Ovary (tissue), 9 donors: ENCODE measurements around the gene SPDYE3. TPM values are rescaled to one million over a fixed set of nuclear protein-coding genes. Genes with fewer than 3 reads are reported as not detected.
"Not testable (repeated sequence)": the region's sequence is repeated elsewhere in the genome, so short reads cannot be mapped to it uniquely, and the experiment has no call there.

Experiments used
- DNase-seq, 5 donors: peaks; one replicate each; pipeline ENCODE4 v3.0.0-alpha.2; 2019 to 2020
- H3K27ac ChIP-seq, 2 donors: fragments of 200-600 bp; one replicate each; pipeline versions ENCODE4 v1.5.1 to v1.8.0; 2019 to 2022
- H3K27me3 ChIP-seq: fragments of 200-600 bp; one replicate; pipeline ENCODE4 v1.8.0; 2022
- H3K36me3 ChIP-seq: fragments of 200-600 bp; sonication (generic); one replicate; pipeline ENCODE4 v1.5.1; 2019
- H3K4me1 ChIP-seq: one replicate; pipeline ENCODE4 v1.8.1; 2013; ENCODE audit warnings: mild to moderate bottlenecking, moderate library complexity; ENCODE audit not compliant: insufficient read depth
- H3K4me3 ChIP-seq: fragments of 200-600 bp; sonication (generic); one replicate; pipeline ENCODE4 v1.5.1; 2017
- H3K9me3 ChIP-seq, 2 donors: fragments of 200-600 bp in 1 of 2; sonication (generic) in 1 of 2; one replicate each; pipeline versions ENCODE4 v1.5.1 to v1.8.1; 2013 to 2019; ENCODE audit warnings: mild to moderate bottlenecking in 1 of 2, moderate library complexity in 1 of 2
- EP300 ChIP-seq: sonication (generic); formaldehyde crosslinking; IDR thresholded peaks from one replicate; pipeline ENCODE4 v1.6.1; 2017; ENCODE audit warnings: antibody characterized with exemption
- POLR2A ChIP-seq: fragments of 450-650 bp; IDR thresholded peaks from one replicate; pipeline ENCODE4 v1.6.1; 2017; ENCODE audit warnings: antibody characterized with exemption, mild to moderate bottlenecking, moderate library complexity
- WGBS, 3 donors: extraction: QIAGEN DNeasy Blood & Tissue Kit in 1 of 3; methylation state at CpG; one replicate each; pipeline versions ENCODE4 v1.1.5 to v1.1.7; 2013 to 2017; 5-methylcytosine and 5-hydroxymethylcytosine counted together
- intact Hi-C, 4 donors: fragments of 100-400 bp; cut with DNase I; formaldehyde crosslinking; loops; one replicate each; pipeline versions ENCODE4 v1.11.0 to v1.15.1; 2022 to 2023
- polyA plus RNA-seq, 2 donors: library from polyadenylated mRNA; stranded (reverse); fragments of 200-250 nt in 1 of 2; fragments of 350-450 nt in 1 of 2; fragmentation: Illumina TruSeq in 1 of 2; extraction: RNeasy Lipid Tissue Mini Kit (QIAGEN cat#74804) in 1 of 2; gene quantifications; one replicate each; pipeline ENCODE4 v1.2.3, GENCODE V29; 2013 to 2014
- total RNA-seq, 7 donors: library from RNA; depleted of rRNA in 2 of 7; stranded (reverse); fragments of >200 nt in 2 of 7; fragmentation: NEBNext Ultra II Directional in 3 of 7; extraction: Animal tissue kit (Norgen Biotek cat#: 25700) in 3 of 7; gene quantifications; one replicate each; pipeline versions ENCODE4 v1.1.0 to v1.2.4, GENCODE V29; 2016 to 2023
- TF ChIP-seq, protein P1 (sequence below), 3 donors: fragments of 450-650 bp in 2 of 3; fragments of 200-600 bp in 1 of 3; IDR thresholded peaks; one replicate each; pipeline versions ENCODE4 v1.5.1 to v1.8.0; 2016 to 2022; ENCODE audit warnings: antibody characterized with exemption in 3 of 3, mild to moderate bottlenecking in 1 of 3
- donor health status: DM: no; HTN: no; CAD: no; lungs with moderate emphysema.
- donor health status: DM: no; HTN: no; CAD: no.
- donor health status: Bipolar disorder and iron deficiency.
- donor health status: DM: yes; HTN: yes; CAD: no.
- donor health status: DM: no; HTN: no; CAD: no.
- donor health status: DM: yes; HTN: yes; CAD: no.

Gene SPDYE3
- total and polyA plus RNA-seq, 9 donors = 0.12 TPM; not detected in 8

DNA sequence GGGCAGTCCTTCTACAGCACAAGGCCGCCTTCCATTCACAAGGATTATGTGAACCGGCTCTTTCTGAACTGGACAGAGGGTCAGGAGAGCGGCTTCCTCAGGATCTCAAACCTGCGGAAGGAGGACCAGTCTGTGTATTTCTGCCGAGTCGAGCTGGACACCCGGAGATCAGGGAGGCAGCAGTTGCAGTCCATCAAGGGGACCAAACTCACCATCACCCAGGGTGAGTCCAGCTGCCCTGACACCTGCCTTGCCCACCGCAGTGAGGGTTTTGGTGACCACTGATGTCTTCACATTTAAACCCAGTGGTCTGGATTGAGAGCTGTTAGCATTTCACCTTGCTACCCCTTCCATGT is 51.3 kb downstream of the SPDYE3 start:
- Histone ChIP-seq H3K4me1 (no peaks in the 10 kb centered on the region), H3K27ac (no peak overlapping the region), H3K27me3 (no peaks in the 10 kb centered on the region), H3K4me3 (no peak overlapping the region), H3K36me3 (no peaks in the 10 kb centered on the region), H3K9me3 (no peaks in the 10 kb centered on the region)
- intact Hi-C loops = loop anchor here in 2 of 4 donors (10.0 kb wide), 2 partner anchors 46 to 1054 kb away; no protein-coding TSS in a partner anchor
- 89 to 94% (median 92%) methylated on average over 8 of the region's 8 CpGs for WGBS, 3 donors
- TF ChIP-seq, protein P1, sequence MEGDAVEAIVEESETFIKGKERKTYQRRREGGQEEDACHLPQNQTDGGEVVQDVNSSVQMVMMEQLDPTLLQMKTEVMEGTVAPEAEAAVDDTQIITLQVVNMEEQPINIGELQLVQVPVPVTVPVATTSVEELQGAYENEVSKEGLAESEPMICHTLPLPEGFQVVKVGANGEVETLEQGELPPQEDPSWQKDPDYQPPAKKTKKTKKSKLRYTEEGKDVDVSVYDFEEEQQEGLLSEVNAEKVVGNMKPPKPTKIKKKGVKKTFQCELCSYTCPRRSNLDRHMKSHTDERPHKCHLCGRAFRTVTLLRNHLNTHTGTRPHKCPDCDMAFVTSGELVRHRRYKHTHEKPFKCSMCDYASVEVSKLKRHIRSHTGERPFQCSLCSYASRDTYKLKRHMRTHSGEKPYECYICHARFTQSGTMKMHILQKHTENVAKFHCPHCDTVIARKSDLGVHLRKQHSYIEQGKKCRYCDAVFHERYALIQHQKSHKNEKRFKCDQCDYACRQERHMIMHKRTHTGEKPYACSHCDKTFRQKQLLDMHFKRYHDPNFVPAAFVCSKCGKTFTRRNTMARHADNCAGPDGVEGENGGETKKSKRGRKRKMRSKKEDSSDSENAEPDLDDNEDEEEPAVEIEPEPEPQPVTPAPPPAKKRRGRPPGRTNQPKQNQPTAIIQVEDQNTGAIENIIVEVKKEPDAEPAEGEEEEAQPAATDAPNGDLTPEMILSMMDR (IDR thresholded peaks at IDR 0.05) = no peak
- TF ChIP-seq POLR2A (no peak), EP300 (no peak)
- no peak for DNase-seq

DNA sequence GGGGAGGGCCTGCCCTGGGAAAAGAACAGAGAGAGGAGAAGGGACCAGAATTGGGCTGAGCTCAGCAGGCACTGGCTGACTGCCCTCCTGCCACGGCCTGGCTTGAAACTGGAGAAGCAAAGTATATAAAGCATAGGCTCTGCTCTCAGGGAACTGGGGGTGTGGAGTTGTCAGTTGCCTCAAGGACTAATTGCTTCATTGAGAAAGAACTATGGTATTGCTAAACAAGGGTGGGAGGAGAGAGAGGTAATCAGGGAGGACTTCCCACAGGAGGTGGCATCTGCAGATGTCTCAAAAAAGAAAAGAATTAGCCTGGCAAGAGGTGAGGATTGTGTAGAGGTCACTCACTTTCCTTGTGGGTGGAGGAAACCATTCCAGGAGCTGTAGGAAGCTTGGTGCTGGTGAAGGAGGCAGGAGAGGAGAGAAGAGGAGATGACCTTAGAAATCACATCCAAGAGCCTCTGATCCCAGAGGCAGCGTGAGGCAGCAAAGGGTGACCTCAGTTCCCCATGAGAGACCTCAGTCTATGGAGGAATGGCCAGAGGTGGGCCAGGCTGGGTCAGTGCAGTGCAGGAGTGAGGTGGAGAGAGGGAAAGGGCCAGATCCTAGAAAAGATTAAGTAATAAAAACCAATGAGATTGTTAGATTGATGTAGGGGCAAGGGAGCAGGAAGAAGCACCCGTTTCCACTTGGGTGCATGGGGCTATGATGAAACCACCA is 52.8 kb downstream of the SPDYE3 start:
- no peak overlapping the region for H3K4me3 ChIP-seq
- H3K27me3 ChIP-seq = no peaks in the 10 kb centered on the region
- no peaks in the 10 kb centered on the region for H3K4me1 ChIP-seq
- H3K36me3 ChIP-seq = no peaks in the 10 kb centered on the region
- no peak overlapping the region for H3K27ac ChIP-seq
- TF ChIP-seq POLR2A (no peak), EP300 (no peak)
- TF ChIP-seq, protein P1 (IDR thresholded peaks at IDR 0.05) = no peak
- 88 to 89% (median 89%) methylated on average over 3 of the region's 3 CpGs for WGBS, 3 donors
- intact Hi-C loops = no loop called here
- H3K9me3 ChIP-seq = no peaks in the 10 kb centered on the region
- no peak for DNase-seq

DNA sequence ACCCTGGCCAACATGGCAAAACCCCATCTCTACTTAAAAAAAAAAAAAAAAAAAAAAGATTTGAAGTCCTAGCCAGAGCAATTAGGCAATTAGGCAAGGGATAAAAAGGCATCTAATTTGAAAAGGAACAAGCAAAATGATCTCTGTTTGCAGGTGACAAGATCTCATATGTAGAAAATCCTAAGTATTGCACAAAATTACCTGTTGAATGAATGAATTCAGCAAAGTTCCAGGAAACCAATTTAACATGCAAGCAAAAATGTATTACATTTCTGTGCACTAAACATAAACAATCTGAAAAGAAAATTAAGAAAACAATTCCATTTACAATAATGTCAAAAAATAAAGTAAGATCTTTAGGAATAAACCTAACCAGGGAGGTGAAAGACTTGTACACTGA is 55.6 kb downstream of the SPDYE3 start:
- Histone ChIP-seq H3K27ac (no peak overlapping the region), H3K9me3 (no peaks in the 10 kb centered on the region), H3K36me3 (no peaks in the 10 kb centered on the region), H3K4me1 (no peaks in the 10 kb centered on the region), H3K4me3 (no peak overlapping the region), H3K27me3 (no peaks in the 10 kb centered on the region)
- no peak for DNase-seq
- intact Hi-C loops = no loop called here
- TF ChIP-seq POLR2A (no peak), EP300 (no peak)
- TF ChIP-seq, protein P1 (IDR thresholded peaks at IDR 0.05) = no peak

DNA sequence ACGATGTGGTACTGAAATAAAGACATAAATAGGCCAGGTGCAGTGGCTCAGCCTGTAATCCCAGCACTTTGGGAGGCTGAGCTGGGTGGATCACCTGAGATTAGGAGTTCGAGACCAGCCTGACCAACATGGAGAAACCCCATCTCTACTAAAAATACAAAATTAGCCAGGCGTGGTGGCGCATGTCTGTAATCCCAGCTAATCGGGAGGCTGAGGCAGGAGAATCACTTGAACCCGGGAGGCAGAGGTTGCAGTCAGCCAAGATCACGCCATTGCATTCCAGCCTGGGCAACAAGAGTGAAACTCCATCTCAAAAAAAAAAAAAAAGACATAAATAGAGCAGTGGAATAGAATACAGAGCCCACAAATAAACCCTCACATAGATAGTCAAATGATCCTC is 56.3 kb downstream of the SPDYE3 start:
- H3K36me3 ChIP-seq, H3K4me1 ChIP-seq, H3K9me3 ChIP-seq, H3K4me3 ChIP-seq, intact Hi-C loops, H3K27ac ChIP-seq, H3K27me3 ChIP-seq, DNase-seq: not testable (repeated sequence)
- WGBS, 3 donors = 96 to 97% (median 97%) methylated on average over 7 of the region's 7 CpGs

DNA sequence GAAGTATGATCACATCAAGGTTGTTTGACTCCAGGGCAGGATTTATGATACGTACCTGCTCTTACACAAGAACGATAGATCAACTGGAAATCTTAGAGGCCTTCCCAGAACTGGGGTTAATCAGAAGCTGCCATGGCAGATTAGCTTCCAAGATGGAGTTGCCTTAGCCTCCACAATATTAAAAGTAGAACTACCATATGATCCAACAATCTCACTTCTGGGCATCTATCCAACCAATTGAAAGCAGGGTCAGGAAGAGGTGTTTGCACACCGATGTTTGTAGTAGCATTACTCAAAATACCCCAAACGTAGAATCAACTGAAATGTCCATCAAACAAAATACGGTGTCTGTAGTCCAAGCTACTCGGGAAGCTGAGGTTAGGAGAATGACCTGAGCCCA is 57.0 kb downstream of the SPDYE3 start:
- no peaks in the 10 kb centered on the region for H3K4me1 ChIP-seq
- no peak for DNase-seq
- H3K27ac ChIP-seq = no peak overlapping the region
- no peaks in the 10 kb centered on the region for H3K9me3 ChIP-seq
- no peaks in the 10 kb centered on the region for H3K36me3 ChIP-seq
- intact Hi-C loops = no loop called here
- 80 to 89% (median 83%) methylated on average over 6 of the region's 6 CpGs for WGBS, 3 donors
- no peaks in the 10 kb centered on the region for H3K27me3 ChIP-seq
- H3K4me3 ChIP-seq = no peak overlapping the region
- no peak for TF ChIP-seq POLR2A
- no peak for TF ChIP-seq EP300
- TF ChIP-seq, protein P1 (IDR thresholded peaks at IDR 0.05) = no peak

DNA sequence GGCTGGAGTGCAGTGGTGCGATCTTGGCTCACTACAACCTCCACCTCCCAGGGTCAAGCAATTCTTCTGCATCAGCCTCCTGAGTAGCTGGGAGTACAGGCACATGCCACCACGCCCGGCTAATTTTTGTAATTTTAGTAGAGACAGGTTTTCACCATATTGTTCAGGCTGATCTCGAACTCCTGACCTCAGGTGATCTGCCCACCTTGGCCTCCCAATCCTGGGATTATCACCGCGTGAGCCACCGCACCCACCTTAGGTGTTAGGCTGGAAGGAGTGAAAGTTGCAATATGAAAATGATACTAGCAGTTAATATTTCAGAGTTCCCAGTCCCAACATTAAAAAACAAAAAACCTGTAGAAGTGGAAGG is 58.5 kb downstream of the SPDYE3 start:
- H3K27ac ChIP-seq, H3K4me3 ChIP-seq, H3K36me3 ChIP-seq, intact Hi-C loops, H3K27me3 ChIP-seq, DNase-seq, H3K4me1 ChIP-seq, H3K9me3 ChIP-seq: not testable (repeated sequence)
- WGBS, 3 donors = 95 to 97% (median 96%) methylated on average over 7 of the region's 7 CpGs
